SK-N-SH (cell line): Measurements from ENCODE around the gene CAST.

ENCODE experiments used
- SIN3A ChIP-seq: IDR thresholded peaks from 2 replicates; pipeline ENCODE4 v1.6.1; 2012; ENCODE audit warnings: low read depth, mild to moderate bottlenecking, low read length, moderate library complexity, borderline replicate concordance
- TF ChIP-seq, protein P1 (sequence below): fragments of 200-600 bp; sonication (generic); IDR thresholded peaks from 2 replicates; pipeline ENCODE4 v1.6.1; 2017; ENCODE audit warnings: antibody characterized with exemption, mild to moderate bottlenecking, moderate library complexity
- TF ChIP-seq, protein P2 (sequence below): IDR thresholded peaks from 2 replicates; pipeline ENCODE4 v1.4.0; 2012; ENCODE audit warnings: low read depth

DNA sequence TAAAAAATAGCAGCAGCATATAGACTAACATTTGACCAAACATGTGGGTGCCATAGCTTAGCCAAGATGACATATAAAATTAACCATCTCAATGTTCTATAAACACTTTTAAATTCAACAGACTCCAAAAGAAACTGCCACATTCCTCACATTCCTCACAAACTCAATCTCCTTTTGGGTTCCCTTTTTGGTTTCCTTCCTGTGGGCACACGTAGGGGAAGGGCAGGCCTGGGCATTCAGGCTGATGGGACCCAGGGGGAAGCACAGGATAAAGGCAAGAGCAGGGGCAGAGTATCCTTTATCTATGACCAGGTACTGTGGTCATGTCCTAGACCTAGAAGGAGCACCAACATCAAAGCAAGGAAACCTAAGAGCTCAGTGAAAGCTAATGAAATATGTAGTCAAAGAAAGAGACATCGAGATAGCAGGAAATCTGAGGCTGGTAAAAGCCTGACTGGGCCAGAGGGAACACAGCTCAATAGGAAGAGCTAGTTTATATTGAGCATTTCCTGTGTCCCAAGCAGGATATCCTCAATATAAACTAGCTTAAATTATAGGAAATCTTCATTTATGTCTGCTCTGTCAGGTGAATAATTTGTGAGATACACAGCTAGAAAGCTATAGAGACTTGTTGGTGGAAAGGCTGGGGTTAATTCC lies 159.2 kb downstream of the CAST start:
- no peak for TF ChIP-seq SIN3A
- TF ChIP-seq, protein P1, sequence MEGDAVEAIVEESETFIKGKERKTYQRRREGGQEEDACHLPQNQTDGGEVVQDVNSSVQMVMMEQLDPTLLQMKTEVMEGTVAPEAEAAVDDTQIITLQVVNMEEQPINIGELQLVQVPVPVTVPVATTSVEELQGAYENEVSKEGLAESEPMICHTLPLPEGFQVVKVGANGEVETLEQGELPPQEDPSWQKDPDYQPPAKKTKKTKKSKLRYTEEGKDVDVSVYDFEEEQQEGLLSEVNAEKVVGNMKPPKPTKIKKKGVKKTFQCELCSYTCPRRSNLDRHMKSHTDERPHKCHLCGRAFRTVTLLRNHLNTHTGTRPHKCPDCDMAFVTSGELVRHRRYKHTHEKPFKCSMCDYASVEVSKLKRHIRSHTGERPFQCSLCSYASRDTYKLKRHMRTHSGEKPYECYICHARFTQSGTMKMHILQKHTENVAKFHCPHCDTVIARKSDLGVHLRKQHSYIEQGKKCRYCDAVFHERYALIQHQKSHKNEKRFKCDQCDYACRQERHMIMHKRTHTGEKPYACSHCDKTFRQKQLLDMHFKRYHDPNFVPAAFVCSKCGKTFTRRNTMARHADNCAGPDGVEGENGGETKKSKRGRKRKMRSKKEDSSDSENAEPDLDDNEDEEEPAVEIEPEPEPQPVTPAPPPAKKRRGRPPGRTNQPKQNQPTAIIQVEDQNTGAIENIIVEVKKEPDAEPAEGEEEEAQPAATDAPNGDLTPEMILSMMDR, result no peak
- TF ChIP-seq, protein P2, sequence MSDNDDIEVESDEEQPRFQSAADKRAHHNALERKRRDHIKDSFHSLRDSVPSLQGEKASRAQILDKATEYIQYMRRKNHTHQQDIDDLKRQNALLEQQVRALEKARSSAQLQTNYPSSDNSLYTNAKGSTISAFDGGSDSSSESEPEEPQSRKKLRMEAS, result no peak
